ENCODE data around the gene GPR132. TPM values are rescaled to one million over a fixed set of nuclear protein-coding genes. Genes with fewer than 3 reads are reported as not detected.
"Not testable (repeated sequence)": the region's sequence is repeated elsewhere in the genome, so short reads cannot be mapped to it uniquely, and the experiment has no call there.

Gene GPR132
- 1 to 10 TPM; 2.7 to 9.0 (median 7.6) TPM for total RNA-seq

- TF ChIP-seq CTCF (IDR thresholded peaks at IDR 0.05) = no peak
- ATAC-seq (ENCODE audit: low FRiP score) (no peak), DNase-seq (ENCODE audit: low spot score) (no peak)
These were observed at the start of gene GPR132 for GRCh38 chr14:105065280-105066228. GPR132 (minus strand) TSS chr14:105065430; CDS start chr14:105055420, 10,010 bp downstream.

DNA sequence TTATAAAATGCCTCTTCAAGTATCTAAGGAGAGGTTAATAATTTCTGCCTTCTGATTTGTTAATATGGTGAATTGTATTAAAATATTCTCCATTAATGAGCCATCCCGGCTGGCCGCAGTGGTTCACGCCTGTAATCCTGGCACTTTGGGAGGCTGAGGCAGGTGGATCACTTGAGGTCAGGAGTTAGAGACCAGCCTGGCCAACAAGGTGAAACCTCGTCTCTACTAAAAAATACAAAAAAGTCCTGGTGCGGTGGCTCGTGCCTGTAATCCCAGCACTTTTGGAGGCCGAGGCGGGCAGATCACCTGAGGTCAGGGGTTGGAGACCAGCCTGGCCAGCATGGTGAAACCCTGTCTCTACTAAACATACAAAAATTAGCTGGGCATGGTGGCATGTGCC is 44.0 kb upstream of the GPR132 start:
- DNase-seq (ENCODE audit: low spot score); ATAC-seq (ENCODE audit: low FRiP score): not testable (repeated sequence)

GRCh38 chr14:105108516-105108864 is 43.3 kb upstream of the GPR132 start:
- no peak for TF ChIP-seq CTCF (IDR thresholded peaks at IDR 0.05)
- ATAC-seq (ENCODE audit: low FRiP score) = no peak
- DNase-seq (ENCODE audit: low spot score) = no peak

GRCh38 chr14:105107781-105108515 is 42.7 kb upstream of the GPR132 start:
- ATAC-seq (ENCODE audit: low FRiP score) = no peak
- no peak for TF ChIP-seq CTCF (IDR thresholded peaks at IDR 0.05)
- no peak for DNase-seq (ENCODE audit: low spot score)

DNA sequence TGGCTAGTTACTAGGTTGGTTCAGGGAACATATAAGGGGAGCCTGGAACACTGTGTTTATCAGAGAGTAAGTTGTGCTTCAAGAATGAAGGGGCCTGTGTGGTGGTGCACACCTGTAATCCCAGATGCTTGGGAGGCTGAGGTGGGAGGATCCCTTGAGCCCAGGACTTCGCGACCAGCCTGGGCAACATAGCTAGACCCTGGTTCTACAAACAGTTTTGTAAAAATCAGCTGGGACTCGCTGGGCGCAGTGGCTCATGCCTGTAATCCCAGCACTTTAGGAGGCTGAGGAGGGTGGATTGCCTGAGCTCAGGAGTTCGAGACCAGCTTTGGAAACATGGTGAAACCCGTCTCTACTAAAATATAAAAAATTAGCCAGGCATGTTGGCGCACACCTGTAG is 42.1 kb upstream of the GPR132 start:
- ATAC-seq (ENCODE audit: low FRiP score) = no peak
- DNase-seq (ENCODE audit: low spot score) = no peak
- no peak for TF ChIP-seq CTCF (IDR thresholded peaks at IDR 0.05)

DNA sequence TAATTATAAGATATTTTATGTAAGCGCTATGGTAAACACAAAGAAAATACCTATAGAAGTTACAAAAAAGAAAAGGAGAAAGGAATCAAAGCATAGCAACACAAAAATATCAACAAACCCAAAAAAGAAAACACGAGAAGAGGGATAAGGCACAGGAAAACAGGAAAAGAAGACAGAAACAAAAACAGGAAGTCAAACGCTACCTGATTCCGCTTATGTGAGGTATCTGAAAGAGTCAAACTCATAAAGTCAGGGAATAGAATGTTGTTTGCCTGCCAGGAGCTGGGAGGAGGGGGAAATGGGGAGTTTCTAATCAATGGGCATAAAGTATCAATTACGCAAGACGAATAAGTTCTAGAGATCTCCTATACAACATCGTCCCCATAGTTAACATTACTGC is 39.9 kb upstream of the GPR132 start:
- no peak for ATAC-seq (ENCODE audit: low FRiP score)
- DNase-seq (ENCODE audit: low spot score) = no peak
- TF ChIP-seq CTCF (IDR thresholded peaks at IDR 0.05) = no peak

GRCh38 chr14:105102893-105103292 is 37.7 kb upstream of the GPR132 start:
- no peak for DNase-seq (ENCODE audit: low spot score)
- no peak for TF ChIP-seq CTCF (IDR thresholded peaks at IDR 0.05)
- ATAC-seq (ENCODE audit: low FRiP score) = no peak
